Mucosa of stomach (tissue), 1 donor: ENCODE results near the gene AIFM1.
A peak's percentile ranks its signal among the peaks of the same experiment; 100 is the strongest.

Experiments used
- H3K27me3 ChIP-seq: one replicate; pipeline ENCODE4 v1.7.0; 2013; ENCODE audit warnings: mild to moderate bottlenecking, low read length; ENCODE audit not compliant: control insufficient read depth, insufficient read depth
- H3K36me3 ChIP-seq: one replicate; pipeline ENCODE4 v1.7.0; 2013; ENCODE audit warnings: low read length; ENCODE audit not compliant: control insufficient read depth, insufficient read depth
- H3K4me1 ChIP-seq: one replicate; pipeline ENCODE4 v1.7.0; 2013; ENCODE audit warnings: mild to moderate bottlenecking, low read length; ENCODE audit not compliant: control insufficient read depth, insufficient read depth
- H3K4me3 ChIP-seq: one replicate; pipeline ENCODE4 v1.7.0; 2013; ENCODE audit warnings: low read length
- H3K9ac ChIP-seq: one replicate; pipeline ENCODE4 v1.7.0; 2013; ENCODE audit warnings: mild to moderate bottlenecking, low read length, moderate library complexity
- H3K9me3 ChIP-seq: one replicate; pipeline ENCODE4 v1.7.0; 2013; ENCODE audit warnings: mild to moderate bottlenecking, low read length, moderate library complexity; ENCODE audit not compliant: control insufficient read depth
- donor health status: Pancreatic carcinoma.

AIFM1 gene

GRCh38 chrX:130165181-130165702 lies 399 bp downstream of the AIFM1 start:
- Histone ChIP-seq H3K4me3 (peak overlapping the region; percentile 47), H3K27me3 (no peaks in the 10 kb centered on the region)

GRCh38 chrX:130163398-130163797 lies 2.2 kb downstream of the AIFM1 start:
- no peaks in the 10 kb centered on the region for H3K9me3 ChIP-seq
- H3K4me3 ChIP-seq: no peak overlapping the region
- H3K4me1 ChIP-seq: peaks cover 8% of the 10 kb centered on the region
- H3K36me3 ChIP-seq: no peaks in the 10 kb centered on the region
- H3K27me3 ChIP-seq: no peaks in the 10 kb centered on the region
- H3K9ac ChIP-seq: no peak overlapping the region

More at GRCh38 chrX:130165181-130165702, 399 bp downstream of the AIFM1 start:
- Histone ChIP-seq H3K4me1 (peaks cover 8% of the 10 kb centered on the region), H3K36me3 (no peaks in the 10 kb centered on the region), H3K9me3 (no peaks in the 10 kb centered on the region), H3K9ac (peak overlapping the region; percentile 71)

- H3K4me3 ChIP-seq: no peak overlapping the region
- H3K4me1 ChIP-seq: peaks cover 7% of the 10 kb centered on the region
- H3K9me3 ChIP-seq: no peaks in the 10 kb centered on the region
Measured at GRCh38 chrX:130162094-130162735, 3.4 kb downstream of the AIFM1 start.

GRCh38 chrX:130159776-130160175 lies 5.9 kb downstream of the AIFM1 start:
- Histone ChIP-seq H3K4me3 (no peak overlapping the region), H3K36me3 (no peaks in the 10 kb centered on the region)

More at GRCh38 chrX:130162094-130162735, 3.4 kb downstream of the AIFM1 start:
- H3K36me3 ChIP-seq: no peaks in the 10 kb centered on the region
- no peaks in the 10 kb centered on the region for H3K27me3 ChIP-seq
- H3K9ac ChIP-seq: no peak overlapping the region

GRCh38 chrX:130158311-130158710 lies 7.3 kb downstream of the AIFM1 start:
- H3K4me3 ChIP-seq: no peak overlapping the region
- no peaks in the 10 kb centered on the region for H3K36me3 ChIP-seq
- no peak overlapping the region for H3K9ac ChIP-seq
- H3K4me1 ChIP-seq: peaks cover 5% of the 10 kb centered on the region
- no peaks in the 10 kb centered on the region for H3K9me3 ChIP-seq
- no peaks in the 10 kb centered on the region for H3K27me3 ChIP-seq

More at GRCh38 chrX:130159776-130160175, 5.9 kb downstream of the AIFM1 start:
- Histone ChIP-seq H3K4me1 (peaks cover 5% of the 10 kb centered on the region), H3K27me3 (no peaks in the 10 kb centered on the region), H3K9ac (no peak overlapping the region), H3K9me3 (no peaks in the 10 kb centered on the region)

GRCh38 chrX:130155564-130155963 lies 10.1 kb downstream of the AIFM1 start:
- Histone ChIP-seq H3K27me3 (no peaks in the 10 kb centered on the region), H3K36me3 (no peaks in the 10 kb centered on the region), H3K4me3 (no peak overlapping the region), H3K9me3 (no peaks in the 10 kb centered on the region), H3K4me1 (peaks cover 5% of the 10 kb centered on the region), H3K9ac (no peak overlapping the region)

- no peak overlapping the region for H3K4me3 ChIP-seq
- H3K9me3 ChIP-seq: no peaks in the 10 kb centered on the region
- no peaks in the 10 kb centered on the region for H3K27me3 ChIP-seq
- H3K36me3 ChIP-seq: no peaks in the 10 kb centered on the region
- H3K4me1 ChIP-seq: no peaks in the 10 kb centered on the region
- no peak overlapping the region for H3K9ac ChIP-seq
Measured at GRCh38 chrX:130147631-130148030, 18.0 kb downstream of the AIFM1 start.

- H3K9ac ChIP-seq: no peak overlapping the region
- no peaks in the 10 kb centered on the region for H3K9me3 ChIP-seq
- H3K4me1 ChIP-seq: no peaks in the 10 kb centered on the region
- no peaks in the 10 kb centered on the region for H3K36me3 ChIP-seq
- H3K27me3 ChIP-seq: no peaks in the 10 kb centered on the region
- H3K4me3 ChIP-seq: no peak overlapping the region
Measured at GRCh38 chrX:130145123-130145522, 20.5 kb downstream of the AIFM1 start.

- Histone ChIP-seq H3K9ac (no peak overlapping the region), H3K4me3 (no peak overlapping the region), H3K36me3 (no peaks in the 10 kb centered on the region), H3K4me1 (no peaks in the 10 kb centered on the region), H3K27me3 (no peaks in the 10 kb centered on the region), H3K9me3 (no peaks in the 10 kb centered on the region)
Measured at GRCh38 chrX:130144509-130144908, 21.1 kb downstream of the AIFM1 start.

GRCh38 chrX:130139474-130140201 lies 26.0 kb downstream of the AIFM1 start:
- Histone ChIP-seq H3K4me3 (no peak overlapping the region), H3K27me3 (no peaks in the 10 kb centered on the region), H3K9me3 (no peaks in the 10 kb centered on the region), H3K9ac (no peak overlapping the region), H3K36me3 (no peaks in the 10 kb centered on the region), H3K4me1 (no peaks in the 10 kb centered on the region)

GRCh38 chrX:130136961-130137360 lies 28.7 kb downstream of the AIFM1 start:
- no peaks in the 10 kb centered on the region for H3K27me3 ChIP-seq
- no peaks in the 10 kb centered on the region for H3K4me1 ChIP-seq
- H3K4me3 ChIP-seq: no peak overlapping the region
- H3K36me3 ChIP-seq: no peaks in the 10 kb centered on the region
- no peak overlapping the region for H3K9ac ChIP-seq
- no peaks in the 10 kb centered on the region for H3K9me3 ChIP-seq

GRCh38 chrX:130136496-130136895 lies 29.1 kb downstream of the AIFM1 start:
- Histone ChIP-seq H3K9ac (no peak overlapping the region), H3K4me3 (no peak overlapping the region), H3K27me3 (no peaks in the 10 kb centered on the region), H3K4me1 (no peaks in the 10 kb centered on the region), H3K9me3 (no peaks in the 10 kb centered on the region), H3K36me3 (no peaks in the 10 kb centered on the region)
